ENCODE data around the gene DGAT2L6.

GRCh38 chrX:70139736-70140135 is 37.5 kb upstream of the DGAT2L6 start:
- TF ChIP-seq CTCF (conservative IDR thresholded peaks at IDR 0.05; ENCODE audit: low read length) (no peak), EZH2phosphoT487 (IDR thresholded peaks at IDR 0.05; ENCODE audit: borderline replicate concordance, low read depth, low read length) (no peak)
